Measurements from ENCODE around the gene P2RX1. TPM values are rescaled to one million over a fixed set of nuclear protein-coding genes. Genes with fewer than 3 reads are reported as not detected.

The P2RX1 gene
- total and polyA plus RNA-seq, 2 experiments from 2014 or later = 0.31 to 2.2 TPM

DNA sequence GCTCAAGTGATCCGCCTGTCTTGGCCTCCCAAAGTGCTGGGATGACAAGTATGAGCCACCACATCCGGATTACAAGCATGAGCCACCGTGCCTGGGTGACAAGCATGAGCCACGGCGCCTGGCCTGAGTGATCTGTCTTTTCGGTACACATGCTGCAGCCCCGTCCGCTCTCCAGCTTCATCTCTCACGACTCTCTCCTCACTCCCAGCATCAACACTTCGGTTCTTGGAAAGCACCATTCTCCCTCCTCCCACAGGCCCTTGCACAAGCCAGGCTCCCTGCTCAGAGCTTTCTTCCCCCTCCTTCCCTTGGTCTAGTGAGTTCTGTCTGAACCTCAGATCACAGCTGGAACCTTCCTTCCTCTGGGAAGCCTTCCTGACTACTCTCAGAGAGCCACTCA is 63.7 kb downstream of the P2RX1 start (continued):
- TF ChIP-seq, protein P1, sequence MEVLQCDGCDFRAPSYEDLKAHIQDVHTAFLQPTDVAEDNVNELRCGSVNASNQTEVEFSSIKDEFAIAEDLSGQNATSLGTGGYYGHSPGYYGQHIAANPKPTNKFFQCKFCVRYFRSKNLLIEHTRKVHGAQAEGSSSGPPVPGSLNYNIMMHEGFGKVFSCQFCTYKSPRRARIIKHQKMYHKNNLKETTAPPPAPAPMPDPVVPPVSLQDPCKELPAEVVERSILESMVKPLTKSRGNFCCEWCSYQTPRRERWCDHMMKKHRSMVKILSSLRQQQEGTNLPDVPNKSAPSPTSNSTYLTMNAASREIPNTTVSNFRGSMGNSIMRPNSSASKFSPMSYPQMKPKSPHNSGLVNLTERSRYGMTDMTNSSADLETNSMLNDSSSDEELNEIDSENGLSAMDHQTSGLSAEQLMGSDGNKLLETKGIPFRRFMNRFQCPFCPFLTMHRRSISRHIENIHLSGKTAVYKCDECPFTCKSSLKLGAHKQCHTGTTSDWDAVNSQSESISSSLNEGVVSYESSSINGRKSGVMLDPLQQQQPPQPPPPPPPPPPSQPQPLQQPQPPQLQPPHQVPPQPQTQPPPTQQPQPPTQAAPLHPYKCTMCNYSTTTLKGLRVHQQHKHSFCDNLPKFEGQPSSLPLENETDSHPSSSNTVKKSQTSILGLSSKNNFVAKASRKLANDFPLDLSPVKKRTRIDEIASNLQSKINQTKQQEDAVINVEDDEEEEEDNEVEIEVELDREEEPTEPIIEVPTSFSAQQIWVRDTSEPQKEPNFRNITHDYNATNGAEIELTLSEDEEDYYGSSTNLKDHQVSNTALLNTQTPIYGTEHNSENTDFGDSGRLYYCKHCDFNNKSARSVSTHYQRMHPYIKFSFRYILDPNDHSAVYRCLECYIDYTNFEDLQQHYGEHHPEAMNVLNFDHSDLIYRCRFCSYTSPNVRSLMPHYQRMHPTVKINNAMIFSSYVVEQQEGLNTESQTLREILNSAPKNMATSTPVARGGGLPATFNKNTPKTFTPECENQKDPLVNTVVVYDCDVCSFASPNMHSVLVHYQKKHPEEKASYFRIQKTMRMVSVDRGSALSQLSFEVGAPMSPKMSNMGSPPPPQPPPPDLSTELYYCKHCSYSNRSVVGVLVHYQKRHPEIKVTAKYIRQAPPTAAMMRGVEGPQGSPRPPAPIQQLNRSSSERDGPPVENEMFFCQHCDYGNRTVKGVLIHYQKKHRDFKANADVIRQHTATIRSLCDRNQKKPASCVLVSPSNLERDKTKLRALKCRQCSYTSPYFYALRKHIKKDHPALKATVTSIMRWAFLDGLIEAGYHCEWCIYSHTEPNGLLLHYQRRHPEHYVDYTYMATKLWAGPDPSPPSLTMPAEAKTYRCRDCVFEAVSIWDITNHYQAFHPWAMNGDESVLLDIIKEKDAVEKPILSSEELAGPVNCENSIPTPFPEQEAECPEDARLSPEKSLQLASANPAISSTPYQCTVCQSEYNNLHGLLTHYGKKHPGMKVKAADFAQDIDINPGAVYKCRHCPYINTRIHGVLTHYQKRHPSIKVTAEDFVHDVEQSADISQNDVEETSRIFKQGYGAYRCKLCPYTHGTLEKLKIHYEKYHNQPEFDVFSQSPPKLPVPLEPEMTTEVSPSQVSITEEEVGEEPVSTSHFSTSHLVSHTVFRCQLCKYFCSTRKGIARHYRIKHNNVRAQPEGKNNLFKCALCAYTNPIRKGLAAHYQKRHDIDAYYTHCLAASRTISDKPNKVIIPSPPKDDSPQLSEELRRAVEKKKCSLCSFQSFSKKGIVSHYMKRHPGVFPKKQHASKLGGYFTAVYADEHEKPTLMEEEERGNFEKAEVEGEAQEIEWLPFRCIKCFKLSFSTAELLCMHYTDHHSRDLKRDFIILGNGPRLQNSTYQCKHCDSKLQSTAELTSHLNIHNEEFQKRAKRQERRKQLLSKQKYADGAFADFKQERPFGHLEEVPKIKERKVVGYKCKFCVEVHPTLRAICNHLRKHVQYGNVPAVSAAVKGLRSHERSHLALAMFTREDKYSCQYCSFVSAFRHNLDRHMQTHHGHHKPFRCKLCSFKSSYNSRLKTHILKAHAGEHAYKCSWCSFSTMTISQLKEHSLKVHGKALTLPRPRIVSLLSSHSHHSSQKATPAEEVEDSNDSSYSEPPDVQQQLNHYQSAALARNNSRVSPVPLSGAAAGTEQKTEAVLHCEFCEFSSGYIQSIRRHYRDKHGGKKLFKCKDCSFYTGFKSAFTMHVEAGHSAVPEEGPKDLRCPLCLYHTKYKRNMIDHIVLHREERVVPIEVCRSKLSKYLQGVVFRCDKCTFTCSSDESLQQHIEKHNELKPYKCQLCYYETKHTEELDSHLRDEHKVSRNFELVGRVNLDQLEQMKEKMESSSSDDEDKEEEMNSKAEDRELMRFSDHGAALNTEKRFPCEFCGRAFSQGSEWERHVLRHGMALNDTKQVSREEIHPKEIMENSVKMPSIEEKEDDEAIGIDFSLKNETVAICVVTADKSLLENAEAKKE (CRISPR knock-in tag; IDR thresholded peaks at IDR 0.05) = no peak
- TF ChIP-seq, protein P2, sequence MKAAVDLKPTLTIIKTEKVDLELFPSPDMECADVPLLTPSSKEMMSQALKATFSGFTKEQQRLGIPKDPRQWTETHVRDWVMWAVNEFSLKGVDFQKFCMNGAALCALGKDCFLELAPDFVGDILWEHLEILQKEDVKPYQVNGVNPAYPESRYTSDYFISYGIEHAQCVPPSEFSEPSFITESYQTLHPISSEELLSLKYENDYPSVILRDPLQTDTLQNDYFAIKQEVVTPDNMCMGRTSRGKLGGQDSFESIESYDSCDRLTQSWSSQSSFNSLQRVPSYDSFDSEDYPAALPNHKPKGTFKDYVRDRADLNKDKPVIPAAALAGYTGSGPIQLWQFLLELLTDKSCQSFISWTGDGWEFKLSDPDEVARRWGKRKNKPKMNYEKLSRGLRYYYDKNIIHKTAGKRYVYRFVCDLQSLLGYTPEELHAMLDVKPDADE (IDR thresholded peaks at IDR 0.05) = no peak
- TF ChIP-seq NANOG (IDR thresholded peaks at IDR 0.05; ENCODE audit: borderline replicate concordance) (no peak), POLR2AphosphoS5 (IDR thresholded peaks at IDR 0.05; ENCODE audit: low read depth) (no peak), EZH2 (IDR thresholded peaks at IDR 0.05; ENCODE audit: low read depth, unreplicated experiment) (no peak), CTCF (conservative IDR thresholded peaks at IDR 0.05; ENCODE audit: low read depth in 2 of 2) (no peak), JUNB (IDR thresholded peaks at IDR 0.05; ENCODE audit: unreplicated experiment) (no peak), CREB1 (CRISPR knock-in tag; IDR thresholded peaks at IDR 0.05; ENCODE audit: low read depth) (no peak)
